GM23248 (cell line): ENCODE data around the gene UTRN.

Experiments
- EZH2 ChIP-seq: fragments of 200-600 bp; sonication (generic); IDR thresholded peaks from 2 replicates; pipeline ENCODE4 v1.6.1; 2018; ENCODE audit warnings: antibody characterized with exemption, mild to moderate bottlenecking; ENCODE audit not compliant: insufficient read depth, poor library complexity, severe bottlenecking
- EZH2phosphoT487 ChIP-seq: fragments of 200-600 bp; sonication (generic); IDR thresholded peaks from 2 replicates; pipeline ENCODE4 v1.6.1; 2018; ENCODE audit warnings: antibody characterized with exemption, moderate library complexity, mild to moderate bottlenecking, low read depth; ENCODE audit not compliant: insufficient read depth

DNA sequence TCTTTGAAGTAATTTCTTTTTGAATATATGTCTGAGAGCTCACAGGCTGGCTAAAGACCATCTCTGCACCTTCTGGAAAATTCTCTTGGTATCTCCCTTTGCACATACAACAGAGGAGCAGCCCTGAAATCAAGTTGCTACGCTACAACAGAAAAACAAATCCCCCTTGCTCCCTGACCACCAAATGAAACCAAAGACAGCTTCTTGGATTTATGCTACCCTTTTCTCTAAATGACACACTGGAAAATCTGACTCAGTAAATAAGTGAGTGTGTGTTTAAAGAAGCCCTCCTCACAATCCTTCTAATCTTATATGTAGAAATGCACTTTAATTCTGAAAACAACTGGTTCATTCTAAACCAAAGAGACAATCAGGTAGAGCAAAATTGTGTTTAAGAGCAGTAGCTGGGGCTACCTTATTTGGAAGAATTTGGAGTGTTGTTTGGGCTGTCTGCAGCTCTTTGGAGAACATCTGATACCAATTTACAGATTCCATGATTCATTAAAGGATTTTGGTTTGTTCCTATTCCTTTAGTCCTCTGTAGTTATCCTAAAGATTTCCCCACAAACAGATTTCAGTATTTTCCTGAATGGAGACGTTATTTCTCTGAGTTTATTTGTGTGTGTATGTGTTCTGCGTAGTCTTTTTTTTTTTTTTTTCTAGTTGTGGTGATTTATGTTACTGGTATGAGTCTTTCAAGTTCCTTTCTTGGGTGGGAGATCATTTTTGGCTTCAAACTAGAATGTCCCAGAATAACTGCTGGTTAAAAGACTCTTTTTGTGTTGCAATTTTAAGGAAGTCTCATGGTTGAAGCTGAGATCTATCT, 36.4 kb upstream of the UTRN start:
- TF ChIP-seq EZH2, result no peak
- no peak for TF ChIP-seq EZH2phosphoT487
